MCF 10A (cell line): ENCODE measurements around the gene LRMDA. TPM values are rescaled to one million over a fixed set of nuclear protein-coding genes. Genes with fewer than 3 reads are reported as not detected.

ENCODE experiments used
- BruUV-seq: library from RNA; stranded (reverse); fragments of 400-500 nt; replicated peaks from 2 replicates; lab custom pipeline; 2021; lab: Mats Ljungman, UMichigan
- CTCF ChIA-PET: fragments of 300-600 bp; sonication (Branson Sonifier 250); formaldehyde crosslinking; extraction: SDS; loops from one replicate; lab custom pipeline; 2021; ENCODE audit warnings: antibody characterized with exemption, inconsistent platforms; lab: Yijun Ruan, JAX
- POLR2A ChIA-PET: fragments of 300-600, 350-650 bp; sonication (Branson Sonifier 250); formaldehyde crosslinking; extraction: SDS; loops from one replicate; lab custom pipeline; 2020; ENCODE audit warnings: antibody characterized with exemption, inconsistent platforms; lab: Yijun Ruan, JAX
- DNase-seq: peaks from one replicate; pipeline ENCODE4 v3.0.0-alpha.2; 2018; ENCODE audit not compliant: unreplicated experiment
- H3K27ac Mint-ChIP-seq: one replicate; pipeline ENCODE4 v1.8.0; 2022; ENCODE audit warnings: mild to moderate bottlenecking, low read depth, mixed read lengths; ENCODE audit not compliant: unreplicated experiment
- H3K27me3 Mint-ChIP-seq: one replicate; pipeline ENCODE4 v1.8.0; 2022; ENCODE audit warnings: mixed read lengths; ENCODE audit not compliant: insufficient read depth, unreplicated experiment
- H3K36me3 Mint-ChIP-seq: one replicate; pipeline ENCODE4 v1.8.0; 2022; ENCODE audit warnings: mild to moderate bottlenecking, moderate library complexity, mixed read lengths; ENCODE audit not compliant: insufficient read depth, unreplicated experiment
- H3K4me1 Mint-ChIP-seq: one replicate; pipeline ENCODE4 v1.8.0; 2022; ENCODE audit warnings: mixed read lengths; ENCODE audit not compliant: insufficient read depth, unreplicated experiment
- H3K4me3 Mint-ChIP-seq: one replicate; pipeline ENCODE4 v1.8.0; 2022; ENCODE audit warnings: mild to moderate bottlenecking, moderate library complexity, mixed read lengths; ENCODE audit not compliant: unreplicated experiment
- H3K9me3 Mint-ChIP-seq: one replicate; pipeline ENCODE4 v1.8.0; 2022; ENCODE audit warnings: mixed read lengths; ENCODE audit not compliant: unreplicated experiment
- intact Hi-C: fragments of 100-400 bp; cut with micrococcal nuclease; formaldehyde crosslinking; loops from 2 replicates; pipeline ENCODE4 v1.14.1; 2022
- total RNA-seq: library from RNA; stranded (reverse); gene quantifications from 2 replicates; pipeline ENCODE4 v1.2.3, GENCODE V29; 2022
- TF ChIP-seq, protein P1 (sequence below): fragments of 200-600 bp; IDR thresholded peaks from one replicate; pipeline ENCODE4 v1.8.0; 2022; ENCODE audit warnings: antibody characterized with exemption, mild to moderate bottlenecking; ENCODE audit not compliant: unreplicated experiment

Gene LRMDA
- total RNA-seq, 1 experiment from 2014 or later: not detected

- Mint-ChIP-seq H3K36me3 (no peaks in the 10 kb centered on the region), H3K27ac (peak overlapping the region; percentile 12), H3K27me3 (no peaks in the 10 kb centered on the region), H3K4me1 (peaks cover 6% of the 10 kb centered on the region), H3K9me3 (peaks cover 7% of the 10 kb centered on the region), H3K4me3 (no peak overlapping the region)
- intact Hi-C loops: no loop called here
- TF ChIP-seq, protein P1, sequence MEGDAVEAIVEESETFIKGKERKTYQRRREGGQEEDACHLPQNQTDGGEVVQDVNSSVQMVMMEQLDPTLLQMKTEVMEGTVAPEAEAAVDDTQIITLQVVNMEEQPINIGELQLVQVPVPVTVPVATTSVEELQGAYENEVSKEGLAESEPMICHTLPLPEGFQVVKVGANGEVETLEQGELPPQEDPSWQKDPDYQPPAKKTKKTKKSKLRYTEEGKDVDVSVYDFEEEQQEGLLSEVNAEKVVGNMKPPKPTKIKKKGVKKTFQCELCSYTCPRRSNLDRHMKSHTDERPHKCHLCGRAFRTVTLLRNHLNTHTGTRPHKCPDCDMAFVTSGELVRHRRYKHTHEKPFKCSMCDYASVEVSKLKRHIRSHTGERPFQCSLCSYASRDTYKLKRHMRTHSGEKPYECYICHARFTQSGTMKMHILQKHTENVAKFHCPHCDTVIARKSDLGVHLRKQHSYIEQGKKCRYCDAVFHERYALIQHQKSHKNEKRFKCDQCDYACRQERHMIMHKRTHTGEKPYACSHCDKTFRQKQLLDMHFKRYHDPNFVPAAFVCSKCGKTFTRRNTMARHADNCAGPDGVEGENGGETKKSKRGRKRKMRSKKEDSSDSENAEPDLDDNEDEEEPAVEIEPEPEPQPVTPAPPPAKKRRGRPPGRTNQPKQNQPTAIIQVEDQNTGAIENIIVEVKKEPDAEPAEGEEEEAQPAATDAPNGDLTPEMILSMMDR: no peak
- ChIA-PET CTCF (no interaction called here), POLR2A (no interaction called here)
- peak; percentile 28 for DNase-seq
- no TSS peak for BruUV-seq
Measured at GRCh38 chr10:76382381-76382851, 951.0 kb downstream of the LRMDA start.

GRCh38 chr10:76388321-76389023 lies 957.0 kb downstream of the LRMDA start:
- ChIA-PET POLR2A (no interaction called here), CTCF (no interaction called here)
- no TSS peak for BruUV-seq
- intact Hi-C loops: no loop called here
- TF ChIP-seq, protein P1: no peak
- no peak overlapping the region for H3K27ac Mint-ChIP-seq
- H3K4me1 Mint-ChIP-seq: no peaks in the 10 kb centered on the region
- no peak for DNase-seq
- no peak overlapping the region for H3K4me3 Mint-ChIP-seq
- H3K9me3 Mint-ChIP-seq: no peaks in the 10 kb centered on the region
- H3K36me3 Mint-ChIP-seq: no peaks in the 10 kb centered on the region
- H3K27me3 Mint-ChIP-seq: no peaks in the 10 kb centered on the region

DNA sequence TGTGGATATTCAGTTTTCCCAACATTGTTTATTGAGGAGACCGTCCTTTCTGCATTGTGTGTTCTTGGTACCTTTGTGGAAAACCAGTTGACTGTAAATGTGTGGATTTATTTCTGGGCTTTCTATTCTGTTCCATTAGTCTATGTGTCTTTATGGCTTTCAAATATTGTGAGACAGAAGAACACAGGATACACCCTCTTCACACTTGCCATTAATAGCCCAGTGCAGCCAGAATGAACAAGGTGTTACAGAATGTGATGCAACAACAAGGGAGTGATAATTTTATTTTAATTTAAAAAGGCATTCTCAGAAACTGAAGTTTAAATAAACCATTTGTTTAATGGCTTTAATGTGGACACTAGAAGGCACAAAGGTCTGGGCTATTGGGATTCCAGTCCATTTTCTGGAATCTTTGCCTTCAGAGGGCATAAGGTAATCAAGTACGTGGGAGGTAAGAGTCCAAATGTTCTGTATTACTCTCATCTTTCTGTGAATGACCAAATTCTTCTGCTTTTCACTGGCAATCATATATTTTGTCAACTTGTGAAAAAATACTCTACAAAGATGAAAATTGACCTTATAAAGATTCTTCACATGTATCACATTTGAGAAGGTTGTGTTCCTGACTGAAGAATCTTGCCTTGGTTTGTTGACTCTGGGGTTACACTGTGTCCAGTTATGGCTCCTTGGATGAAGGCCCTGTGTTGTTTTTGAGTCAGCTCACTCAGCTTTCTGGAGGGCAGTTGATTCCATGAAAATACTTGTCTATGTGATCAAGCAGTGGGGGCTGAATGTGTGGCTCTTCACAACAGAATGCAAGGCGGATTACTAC lies 962.7 kb downstream of the LRMDA start:
- Mint-ChIP-seq H3K36me3 (no peaks in the 10 kb centered on the region), H3K9me3 (no peaks in the 10 kb centered on the region), H3K4me3 (no peak overlapping the region), H3K27ac (no peak overlapping the region), H3K4me1 (peaks cover 8% of the 10 kb centered on the region), H3K27me3 (no peaks in the 10 kb centered on the region)
- no peak for DNase-seq
- CTCF ChIA-PET: no interaction called here
- TF ChIP-seq, protein P1: no peak
- POLR2A ChIA-PET: no interaction called here
- BruUV-seq: no TSS peak
- intact Hi-C loops: no loop called here

DNA sequence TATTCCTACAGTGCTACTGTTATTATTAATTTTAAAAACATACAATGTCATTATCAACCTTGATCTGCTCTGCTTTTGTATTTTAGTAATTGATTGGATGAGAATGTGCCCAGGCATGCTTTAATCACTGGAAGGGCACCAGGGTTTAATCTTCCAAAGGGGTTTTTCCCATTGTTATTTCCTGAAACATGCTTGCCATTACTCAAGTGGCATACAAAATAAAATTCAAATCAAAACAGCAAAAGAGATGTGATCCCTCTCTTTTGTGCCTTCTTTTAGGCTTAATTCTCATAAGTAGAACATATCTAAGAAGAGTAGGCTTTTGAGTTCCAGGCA lies 963.3 kb downstream of the LRMDA start:
- Mint-ChIP-seq H3K4me1 (peaks cover 8% of the 10 kb centered on the region), H3K4me3 (no peak overlapping the region), H3K27ac (peak overlapping the region; percentile 23), H3K36me3 (no peaks in the 10 kb centered on the region), H3K27me3 (no peaks in the 10 kb centered on the region), H3K9me3 (no peaks in the 10 kb centered on the region)
- ChIA-PET POLR2A (interaction anchor here (0.9 kb wide), 1 partner anchor 8 kb away, joined by 3 read pairs; no protein-coding TSS in a partner anchor), CTCF (no interaction called here)
- TF ChIP-seq, protein P1: no peak
- intact Hi-C loops: no loop called here
- DNase-seq: no peak
- no TSS peak for BruUV-seq
